RWPE2 (cell line): ENCODE results near the gene SKIDA1.

Experiments used
- ATAC-seq: fragments of 200-7000 bp; cut with Tn5 transposase; 3 replicates; pipeline ENCODE4 v1.9.1; 2021; ENCODE audit warnings: low read depth
- DNase-seq: peaks from one replicate; pipeline ENCODE4 v3.0.0-alpha.2; 2020; ENCODE audit warnings: low spot score
- H3K27ac ChIP-seq: fragments of 450-650 bp; 2 replicates; pipeline ENCODE4 v1.5.1; 2017; ENCODE audit warnings: mild to moderate bottlenecking; ENCODE audit not compliant: poor library complexity, severe bottlenecking
- H3K27me3 ChIP-seq: fragments of 250-450 bp; sonication (Bioruptor Pico); 2 replicates; pipeline ENCODE4 v1.5.1; 2021; ENCODE audit warnings: mild to moderate bottlenecking, moderate library complexity; ENCODE audit not compliant: insufficient read depth, poor library complexity, severe bottlenecking
- H3K36me3 ChIP-seq: fragments of 250-450 bp; sonication (Bioruptor Pico); 2 replicates; pipeline ENCODE4 v1.5.1; 2020; ENCODE audit warnings: low read depth, mild to moderate bottlenecking, moderate library complexity
- H3K4me1 ChIP-seq: fragments of 250-450 bp; sonication (Bioruptor Pico); 2 replicates; pipeline ENCODE4 v1.5.1; 2021; ENCODE audit warnings: mild to moderate bottlenecking, moderate library complexity; ENCODE audit not compliant: insufficient read depth, poor library complexity, severe bottlenecking
- H3K4me3 ChIP-seq: fragments of 250-450 bp; sonication (Bioruptor Pico); 2 replicates; pipeline ENCODE4 v1.5.1; 2021; ENCODE audit warnings: mild to moderate bottlenecking, moderate library complexity; ENCODE audit not compliant: severe bottlenecking
- H3K9me3 ChIP-seq: fragments of 250-450 bp; sonication (Bioruptor Pico); 2 replicates; pipeline ENCODE4 v1.5.1; 2021; ENCODE audit warnings: mild to moderate bottlenecking, moderate library complexity; ENCODE audit not compliant: severe bottlenecking
- CTCF ChIP-seq: fragments of 450-650 bp; IDR thresholded peaks from one replicate; pipeline ENCODE4 v1.5.1; 2017; ENCODE audit warnings: mild to moderate bottlenecking, moderate library complexity; ENCODE audit not compliant: poor library complexity, severe bottlenecking

SKIDA1 gene

GRCh38 chr10:21473135-21473534, 52.3 kb downstream of the SKIDA1 start:
- DNase-seq (no peak), ATAC-seq (no peak)
- no peaks in the 10 kb centered on the region for H3K27me3 ChIP-seq
- no peak overlapping the region for H3K4me3 ChIP-seq
- H3K36me3 ChIP-seq = no peaks in the 10 kb centered on the region
- no peak for TF ChIP-seq CTCF
- no peaks in the 10 kb centered on the region for H3K9me3 ChIP-seq
- no peak overlapping the region for H3K27ac ChIP-seq
- no peaks in the 10 kb centered on the region for H3K4me1 ChIP-seq

GRCh38 chr10:21468086-21468485, 57.4 kb downstream of the SKIDA1 start:
- ATAC-seq = no peak
- H3K4me3 ChIP-seq = no peak overlapping the region

GRCh38 chr10:21467633-21468032, 57.8 kb downstream of the SKIDA1 start:
- no peaks in the 10 kb centered on the region for H3K27me3 ChIP-seq
- no peak for DNase-seq
- H3K27ac ChIP-seq = no peak overlapping the region
- H3K9me3 ChIP-seq = no peaks in the 10 kb centered on the region
- no peaks in the 10 kb centered on the region for H3K36me3 ChIP-seq
- TF ChIP-seq CTCF = no peak
- no peaks in the 10 kb centered on the region for H3K4me1 ChIP-seq
- H3K4me3 ChIP-seq = no peak overlapping the region
- ATAC-seq = no peak

More at GRCh38 chr10:21468086-21468485, 57.4 kb downstream of the SKIDA1 start:
- Histone ChIP-seq H3K27ac (no peak overlapping the region), H3K27me3 (no peaks in the 10 kb centered on the region), H3K4me1 (no peaks in the 10 kb centered on the region), H3K9me3 (no peaks in the 10 kb centered on the region), H3K36me3 (no peaks in the 10 kb centered on the region)
- no peak for TF ChIP-seq CTCF
- DNase-seq = no peak

- no peak overlapping the region for H3K27ac ChIP-seq
- H3K36me3 ChIP-seq = no peaks in the 10 kb centered on the region
- no peaks in the 10 kb centered on the region for H3K4me1 ChIP-seq
- no peak overlapping the region for H3K4me3 ChIP-seq
- no peak for DNase-seq
- H3K27me3 ChIP-seq = no peaks in the 10 kb centered on the region
- TF ChIP-seq CTCF = no peak
- no peaks in the 10 kb centered on the region for H3K9me3 ChIP-seq
- no peak for ATAC-seq
Measured at GRCh38 chr10:21464134-21464533, 61.3 kb downstream of the SKIDA1 start.
